SU-DHL-6 (cell line): ENCODE results near the gene ELMOD3.

ENCODE experiments used
- EZH2phosphoT487 ChIP-seq: fragments of 200-600 bp; sonication (generic), shearing (Covaris generic); conservative IDR thresholded peaks from 2 replicates; pipeline ENCODE4 v1.6.1; 2018; ENCODE audit warnings: mild to moderate bottlenecking, antibody characterized with exemption, low read length, moderate library complexity, mixed read lengths
- TF ChIP-seq, protein P1 (sequence below): fragments of 200-600 bp; sonication (generic); IDR thresholded peaks from one replicate; pipeline ENCODE4 v1.5.1; 2017; ENCODE audit warnings: antibody characterized with exemption, mild to moderate bottlenecking, low read length, moderate library complexity; ENCODE audit not compliant: insufficient read depth, poor library complexity, severe bottlenecking

DNA sequence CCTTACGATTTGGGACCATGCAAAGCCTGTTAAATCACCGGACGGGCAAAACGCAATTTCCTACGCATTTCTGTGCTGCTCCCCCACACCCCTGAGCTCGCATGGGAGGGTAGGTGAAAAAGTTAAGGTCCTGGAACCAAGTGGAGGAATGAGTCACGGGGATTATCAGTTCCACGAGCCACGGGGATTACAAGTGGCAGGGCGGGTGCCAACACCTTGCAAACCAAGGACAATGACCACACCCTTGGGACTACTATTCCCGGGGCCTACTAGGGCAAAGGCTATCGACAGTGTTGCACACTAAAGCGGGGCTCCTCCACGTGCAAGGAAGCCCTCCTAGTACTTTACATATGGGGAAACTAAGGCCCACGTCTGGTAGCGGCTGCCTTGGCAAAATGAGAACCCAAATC is 688 bp upstream of the ELMOD3 start:
- TF ChIP-seq, protein P1, sequence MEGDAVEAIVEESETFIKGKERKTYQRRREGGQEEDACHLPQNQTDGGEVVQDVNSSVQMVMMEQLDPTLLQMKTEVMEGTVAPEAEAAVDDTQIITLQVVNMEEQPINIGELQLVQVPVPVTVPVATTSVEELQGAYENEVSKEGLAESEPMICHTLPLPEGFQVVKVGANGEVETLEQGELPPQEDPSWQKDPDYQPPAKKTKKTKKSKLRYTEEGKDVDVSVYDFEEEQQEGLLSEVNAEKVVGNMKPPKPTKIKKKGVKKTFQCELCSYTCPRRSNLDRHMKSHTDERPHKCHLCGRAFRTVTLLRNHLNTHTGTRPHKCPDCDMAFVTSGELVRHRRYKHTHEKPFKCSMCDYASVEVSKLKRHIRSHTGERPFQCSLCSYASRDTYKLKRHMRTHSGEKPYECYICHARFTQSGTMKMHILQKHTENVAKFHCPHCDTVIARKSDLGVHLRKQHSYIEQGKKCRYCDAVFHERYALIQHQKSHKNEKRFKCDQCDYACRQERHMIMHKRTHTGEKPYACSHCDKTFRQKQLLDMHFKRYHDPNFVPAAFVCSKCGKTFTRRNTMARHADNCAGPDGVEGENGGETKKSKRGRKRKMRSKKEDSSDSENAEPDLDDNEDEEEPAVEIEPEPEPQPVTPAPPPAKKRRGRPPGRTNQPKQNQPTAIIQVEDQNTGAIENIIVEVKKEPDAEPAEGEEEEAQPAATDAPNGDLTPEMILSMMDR: no peak
- no peak for TF ChIP-seq EZH2phosphoT487
